H1 (cell line): ENCODE data around the gene GPALPP1. TPM values are rescaled to one million over a fixed set of nuclear protein-coding genes. Genes with fewer than 3 reads are reported as not detected.

Source experiments
- CTCF ChIA-PET: fragments of 300-600 bp; sonication (Branson Sonifier 250); formaldehyde crosslinking; loops from one replicate; lab custom pipeline; 2021; ENCODE audit not compliant: partially characterized antibody; lab: Charles Lee
- POLR2A ChIA-PET: fragments of 300-600 bp; sonication (Branson Sonifier 250); formaldehyde crosslinking; loops from one replicate; lab custom pipeline; 2021; ENCODE audit warnings: inconsistent platforms; ENCODE audit not compliant: partially characterized antibody; lab: Charles Lee
- DNase-seq, 2 experiments: peaks; one replicate each; pipeline versions ENCODE4 v3.0.0 to v3.0.0-alpha.2; 2010 to 2022; ENCODE audit warnings: low spot score in 2 of 2, low read depth in 1 of 2, mixed read lengths in 1 of 2
- FAIRE-seq: peaks from 2 replicates; lab custom pipeline; 2011; peaks lifted over from hg19 to GRCh38; lab: Jason Lieb, UNC
- H2AFZ ChIP-seq: 2 replicates; pipeline ENCODE4 v1.8.1; 2012; ENCODE audit warnings: low read length, inconsistent platforms
- H2AK5ac ChIP-seq: 2 replicates; pipeline ENCODE4 v1.6.1; 2013; ENCODE audit warnings: low read depth, low read length
- H2BK120ac ChIP-seq: replicated peaks from 2 replicates; pipeline ENCODE3; 2013; ENCODE audit warnings: low read depth, low read length, inconsistent platforms
- H2BK12ac ChIP-seq: 2 replicates; pipeline ENCODE4 v1.6.1; 2013; ENCODE audit warnings: low read depth, low read length
- H2BK15ac ChIP-seq: 2 replicates; pipeline ENCODE4 v1.6.1; 2013; ENCODE audit warnings: low read length
- H2BK20ac ChIP-seq: 2 replicates; pipeline ENCODE4 v1.6.1; 2013; ENCODE audit warnings: low read length
- H2BK5ac ChIP-seq: 2 replicates; pipeline ENCODE4 v1.6.1; 2013; ENCODE audit warnings: low read depth, low read length
- H3K14ac ChIP-seq: 2 replicates; pipeline ENCODE4 v1.6.1; 2013; ENCODE audit warnings: inconsistent platforms; ENCODE audit not compliant: insufficient read length
- H3K18ac ChIP-seq: 2 replicates; pipeline ENCODE4 v1.6.1; 2013; ENCODE audit warnings: low read length; ENCODE audit errors: extremely low read depth
- H3K23ac ChIP-seq: 2 replicates; pipeline ENCODE4 v1.6.1; 2013; ENCODE audit warnings: inconsistent platforms; ENCODE audit not compliant: insufficient read length
- H3K23me2 ChIP-seq: 2 replicates; pipeline ENCODE4 v1.6.1; 2013; ENCODE audit warnings: low read depth, low read length
- H3K27ac ChIP-seq: 2 replicates; pipeline ENCODE4 v1.6.1; 2011; ENCODE audit warnings: low read depth, low read length, inconsistent platforms
- H3K27me3 ChIP-seq, 4 experiments: replicated peaks in 1 of 4; 1 replicate in 1 of 4; 2 replicates in 3 of 4; pipeline versions ENCODE4 v1.6.1 to v1.8.1; 2011 to 2013; ENCODE audit warnings: low read length in 3 of 4, mild to moderate bottlenecking in 3 of 4, inconsistent platforms in 2 of 4, mixed read lengths in 2 of 4, moderate library complexity in 1 of 4; ENCODE audit not compliant: control insufficient read depth in 3 of 4, insufficient read depth in 3 of 4; ENCODE audit errors: extremely low read depth in 1 of 4
- H3K36me3 ChIP-seq, 4 experiments: 2 replicates each; pipeline versions ENCODE4 v1.6.1 to v1.8.1; 2011 to 2013; ENCODE audit warnings: mild to moderate bottlenecking in 4 of 4, low read length in 3 of 4, moderate library complexity in 2 of 4, control low read depth in 1 of 4, inconsistent platforms in 1 of 4; ENCODE audit not compliant: insufficient read depth in 4 of 4, control insufficient read depth in 2 of 4
- H3K4ac ChIP-seq: replicated peaks from 2 replicates; pipeline ENCODE3; 2013; ENCODE audit warnings: low read length, low read depth, mixed read lengths, inconsistent platforms; ENCODE audit not compliant: insufficient read length
- H3K4me1 ChIP-seq, 4 experiments: replicated peaks in 1 of 4; 1 replicate in 1 of 4; 2 replicates in 3 of 4; pipeline versions ENCODE4 v1.6.1 to v1.8.1; 2011 to 2013; ENCODE audit warnings: low read length in 3 of 4, inconsistent platforms in 2 of 4, mixed read lengths in 1 of 4; ENCODE audit not compliant: insufficient read depth in 4 of 4, control insufficient read depth in 3 of 4
- H3K4me2 ChIP-seq, 2 experiments: 2 replicates each; pipeline versions ENCODE4 v1.6.1 to v1.8.1; 2011 to 2013; ENCODE audit warnings: low read depth in 2 of 2, low read length in 2 of 2, control low read depth in 1 of 2, inconsistent platforms in 1 of 2, mild to moderate bottlenecking in 1 of 2; ENCODE audit not compliant: insufficient read depth in 1 of 2
- H3K4me3 ChIP-seq, 4 experiments: fragments of 200-600, 300-600 bp in 1 of 4; sonication (generic), shearing (Covaris generic), sonication (Bioruptor Twin) in 1 of 4; 2 replicates each; pipeline versions ENCODE4 v1.5.1 to v1.8.1; 2011 to 2016; ENCODE audit warnings: low read length in 4 of 4, low read depth in 3 of 4, control low read depth in 2 of 4, inconsistent platforms in 2 of 4, mild to moderate bottlenecking in 2 of 4, mixed read lengths in 1 of 4, moderate library complexity in 1 of 4; ENCODE audit not compliant: insufficient read depth in 2 of 4; ENCODE audit errors: extremely low read depth in 1 of 4
- H3K56ac ChIP-seq: replicated peaks from 2 replicates; pipeline ENCODE3; 2013; ENCODE audit warnings: low read depth, mild to moderate bottlenecking, mixed read lengths, low read length, inconsistent platforms; ENCODE audit not compliant: insufficient read length
- H3K79me1 ChIP-seq: 2 replicates; pipeline ENCODE4 v1.6.1; 2013; ENCODE audit warnings: low read depth, low read length, control low read depth
- H3K79me2 ChIP-seq, 2 experiments: 2 replicates each; pipeline versions ENCODE4 v1.6.1 to v1.8.1; 2012 to 2013; ENCODE audit warnings: low read length in 2 of 2, mild to moderate bottlenecking in 2 of 2, inconsistent platforms in 1 of 2; ENCODE audit not compliant: insufficient read depth in 2 of 2, control insufficient read depth in 1 of 2
- H3K9ac ChIP-seq, 4 experiments: replicated peaks in 1 of 4; 1 replicate in 1 of 4; 2 replicates in 3 of 4; pipeline versions ENCODE4 v1.6.1 to v1.8.1; 2011 to 2013; ENCODE audit warnings: low read depth in 3 of 4, low read length in 3 of 4, control low read depth in 2 of 4, mild to moderate bottlenecking in 2 of 4, moderate library complexity in 2 of 4, inconsistent platforms in 1 of 4; ENCODE audit errors: extremely low read depth in 1 of 4
- H3K9me3 ChIP-seq, 2 experiments: 2 replicates each; pipeline versions ENCODE4 v1.6.1 to v1.8.1; 2012 to 2013; ENCODE audit warnings: mild to moderate bottlenecking in 2 of 2, moderate library complexity in 2 of 2, control low read depth in 1 of 2, inconsistent platforms in 1 of 2, low read depth in 1 of 2, low read length in 1 of 2, mixed read lengths in 1 of 2; ENCODE audit not compliant: insufficient read depth in 2 of 2
- H4K20me1 ChIP-seq, 2 experiments: replicated peaks in 1 of 2; 2 replicates each; pipeline versions ENCODE3 to v1.8.1; 2011 to 2013; ENCODE audit warnings: inconsistent platforms in 2 of 2, low read length in 2 of 2, mild to moderate bottlenecking in 1 of 2; ENCODE audit not compliant: insufficient read depth in 2 of 2, control insufficient read depth in 1 of 2
- H4K5ac ChIP-seq: 2 replicates; pipeline ENCODE4 v1.6.1; 2013; ENCODE audit warnings: low read length, low read depth, mixed read lengths, inconsistent platforms; ENCODE audit not compliant: insufficient read length
- H4K8ac ChIP-seq: 2 replicates; pipeline ENCODE4 v1.8.0; 2013; ENCODE audit warnings: mild to moderate bottlenecking, moderate library complexity, low read length, inconsistent platforms; ENCODE audit not compliant: insufficient read depth; ENCODE audit errors: extremely low read depth
- H4K91ac ChIP-seq: replicated peaks from 2 replicates; pipeline ENCODE3; 2013; ENCODE audit warnings: low read length, mixed read lengths, inconsistent platforms; ENCODE audit not compliant: insufficient read length
- BACH1 ChIP-seq: IDR thresholded peaks from 2 replicates; pipeline ENCODE4 v1.6.1; 2012; ENCODE audit warnings: low read length, improper control_type of control experiment
- CEBPB ChIP-seq: IDR thresholded peaks from 2 replicates; pipeline ENCODE4 v1.6.1; 2012; ENCODE audit warnings: low read depth, low read length
- E2F6 ChIP-seq: IDR thresholded peaks from 2 replicates; pipeline ENCODE4 v1.6.1; 2012; ENCODE audit warnings: inconsistent platforms
- GABPA ChIP-seq: IDR thresholded peaks from 2 replicates; pipeline ENCODE4 v1.6.1; 2011; ENCODE audit warnings: mild to moderate bottlenecking, low read length, moderate library complexity, borderline replicate concordance; ENCODE audit not compliant: insufficient read depth
- TCF12 ChIP-seq: IDR thresholded peaks from 2 replicates; pipeline ENCODE4 v1.6.1; 2011; ENCODE audit warnings: low read depth, mild to moderate bottlenecking, low read length
- YY1 ChIP-seq: IDR thresholded peaks from 2 replicates; pipeline ENCODE4 v1.6.1; 2011; ENCODE audit warnings: low read depth, mild to moderate bottlenecking, low read length
- WGBS, 2 experiments: shearing (Covaris generic) in 1 of 2; methylation state at CpG; one replicate each; pipeline versions ENCODE4 v1.1.6 to v1.1.7; 2013 to 2015; ENCODE audit warnings: low lambda C conversion rate in 2 of 2, mixed read lengths in 2 of 2, inconsistent platforms in 1 of 2, low coverage in 1 of 2, missing lambda C conversion rate in 1 of 2; ENCODE audit not compliant: insufficient replicate concordance in 2 of 2, insufficient coverage in 1 of 2, insufficient read length in 1 of 2; ENCODE audit errors: extremely low coverage in 1 of 2, missing lambda C conversion rate in 1 of 2; 5-methylcytosine and 5-hydroxymethylcytosine counted together
- polyA plus RNA-seq, 7 experiments: library from polyadenylated mRNA; depleted of rRNA in 3 of 7; stranded (reverse) in 5 of 7; unstranded in 2 of 7; fragments of >200 nt in 5 of 7; fragments of 200-250 nt in 2 of 7; gene quantifications; 1 replicate in 5 of 7; 2 replicates in 1 of 7; 4 replicates in 1 of 7; pipeline versions ENCODE4 v1.2.1 to v1.2.3, GENCODE V29; 2011 to 2013; ENCODE audit warnings: missing spikeins in 2 of 7, mixed read lengths in 2 of 7
- total RNA-seq: library from RNA; stranded (reverse); fragmentation: NEBNext Ultra II Directional; extraction: Animal tissue kit (Norgen Biotek cat#: 25700); gene quantifications from 2 replicates; pipeline ENCODE4 v1.2.1, GENCODE V29; 2021

GPALPP1 gene
- total and polyA plus RNA-seq, 2 of the 8 experiments (the other 6 are each of a cell fraction or from before 2014, with no cell fraction given): 8.5 to 26.1 TPM

- no peaks in the 10 kb centered on the region for H3K36me3 ChIP-seq
- no peaks in the 10 kb centered on the region for H3K27me3 ChIP-seq
- no peak overlapping the region for H4K91ac ChIP-seq
- H3K4me1 ChIP-seq: no peaks in the 10 kb centered on the region
- H3K4me2 ChIP-seq: no peak overlapping the region
- no peak overlapping the region for H4K5ac ChIP-seq
- H3K4me3 ChIP-seq: no peak overlapping the region
- WGBS, 2 experiments: 87% methylated on average over 7 of the region's 7 CpGs; no CpG with 5 or more reads in 1 of the 2 experiments
- no peak for DNase-seq
- FAIRE-seq: no peak
- H3K79me2 ChIP-seq: no peaks in the 10 kb centered on the region
- H3K56ac ChIP-seq: no peak overlapping the region
- H2BK15ac ChIP-seq: no peak overlapping the region
- no peak overlapping the region for H2AK5ac ChIP-seq
- peak overlapping the region; percentile 20; the same call in 1 of the 2 replicates for H4K8ac ChIP-seq
- H3K9me3 ChIP-seq: no peaks in the 10 kb centered on the region; a peak in 1 of 4 replicates
- no peak overlapping the region for H3K4ac ChIP-seq
- H2BK120ac ChIP-seq: no peak overlapping the region
- H3K79me1 ChIP-seq: no peaks in the 10 kb centered on the region
- no peak overlapping the region for H3K27ac ChIP-seq
- POLR2A ChIA-PET: interaction anchor here (1.8 kb wide), 1 partner anchor 11 kb away, joined by 3 read pairs; no protein-coding TSS in a partner anchor
- CTCF ChIA-PET: interaction anchor here (1.5 kb wide), 1 partner anchor 15 kb away, joined by 3 read pairs; no protein-coding TSS in a partner anchor
- H3K23ac ChIP-seq: no peak overlapping the region
- no peak overlapping the region for H2BK20ac ChIP-seq
- no peak overlapping the region for H3K9ac ChIP-seq
- no peak overlapping the region for H2BK12ac ChIP-seq
- no peak overlapping the region for H3K14ac ChIP-seq
- H2AFZ ChIP-seq: no peak overlapping the region
- no peak overlapping the region for H2BK5ac ChIP-seq
- H3K18ac ChIP-seq: no peak overlapping the region
- H3K23me2 ChIP-seq: no peaks in the 10 kb centered on the region
- H4K20me1 ChIP-seq: no peaks in the 10 kb centered on the region
- TF ChIP-seq BACH1 (no peak), E2F6 (no peak), GABPA (no peak), TCF12 (no peak), YY1 (no peak), CEBPB (no peak)
Measured at GRCh38 chr13:45063261-45063860, 74.0 kb downstream of the GPALPP1 start.
